ENCODE data around the gene KRTAP6-2. TPM values are rescaled to one million over a fixed set of nuclear protein-coding genes. Genes with fewer than 3 reads are reported as not detected.

KRTAP6-2 gene
- total RNA-seq, 1 donor from 2014 or later: not detected

DNA sequence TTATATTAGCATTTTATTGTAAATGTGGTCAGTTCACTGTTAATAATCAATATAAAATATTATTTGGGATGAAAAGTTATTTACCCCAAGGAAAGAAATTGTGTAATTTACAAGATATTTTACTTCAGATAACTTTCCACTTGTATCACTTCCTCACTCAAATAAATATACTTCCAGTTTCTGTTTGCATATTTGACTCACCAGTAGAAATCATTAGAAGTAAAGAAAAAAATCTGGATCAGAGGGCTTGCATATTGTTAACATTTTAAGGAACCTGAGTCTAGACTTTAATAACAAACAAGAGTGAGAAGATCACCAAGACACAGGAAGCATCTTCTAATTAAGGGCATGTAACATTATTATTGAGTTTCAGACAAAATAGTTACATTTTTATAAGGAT is 21.4 kb upstream of the KRTAP6-2 start:
- no peak overlapping the region for H3K27ac Mint-ChIP-seq
- no peaks in the 10 kb centered on the region for H3K36me3 Mint-ChIP-seq (ENCODE audit: insufficient read depth)
- no peak for DNase-seq (ENCODE audit: low spot score, unreplicated experiment)
- TF ChIP-seq, protein P1, sequence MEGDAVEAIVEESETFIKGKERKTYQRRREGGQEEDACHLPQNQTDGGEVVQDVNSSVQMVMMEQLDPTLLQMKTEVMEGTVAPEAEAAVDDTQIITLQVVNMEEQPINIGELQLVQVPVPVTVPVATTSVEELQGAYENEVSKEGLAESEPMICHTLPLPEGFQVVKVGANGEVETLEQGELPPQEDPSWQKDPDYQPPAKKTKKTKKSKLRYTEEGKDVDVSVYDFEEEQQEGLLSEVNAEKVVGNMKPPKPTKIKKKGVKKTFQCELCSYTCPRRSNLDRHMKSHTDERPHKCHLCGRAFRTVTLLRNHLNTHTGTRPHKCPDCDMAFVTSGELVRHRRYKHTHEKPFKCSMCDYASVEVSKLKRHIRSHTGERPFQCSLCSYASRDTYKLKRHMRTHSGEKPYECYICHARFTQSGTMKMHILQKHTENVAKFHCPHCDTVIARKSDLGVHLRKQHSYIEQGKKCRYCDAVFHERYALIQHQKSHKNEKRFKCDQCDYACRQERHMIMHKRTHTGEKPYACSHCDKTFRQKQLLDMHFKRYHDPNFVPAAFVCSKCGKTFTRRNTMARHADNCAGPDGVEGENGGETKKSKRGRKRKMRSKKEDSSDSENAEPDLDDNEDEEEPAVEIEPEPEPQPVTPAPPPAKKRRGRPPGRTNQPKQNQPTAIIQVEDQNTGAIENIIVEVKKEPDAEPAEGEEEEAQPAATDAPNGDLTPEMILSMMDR (IDR thresholded peaks at IDR 0.05; ENCODE audit: unreplicated experiment): no peak
- no peaks in the 10 kb centered on the region for H3K27me3 Mint-ChIP-seq
- no peaks in the 10 kb centered on the region for H3K4me1 Mint-ChIP-seq (ENCODE audit: low read depth)
- no peak overlapping the region for H3K4me3 Mint-ChIP-seq (ENCODE audit: low read depth)
- H3K9me3 Mint-ChIP-seq (ENCODE audit: low read depth): peaks cover 13% of the 10 kb centered on the region

DNA sequence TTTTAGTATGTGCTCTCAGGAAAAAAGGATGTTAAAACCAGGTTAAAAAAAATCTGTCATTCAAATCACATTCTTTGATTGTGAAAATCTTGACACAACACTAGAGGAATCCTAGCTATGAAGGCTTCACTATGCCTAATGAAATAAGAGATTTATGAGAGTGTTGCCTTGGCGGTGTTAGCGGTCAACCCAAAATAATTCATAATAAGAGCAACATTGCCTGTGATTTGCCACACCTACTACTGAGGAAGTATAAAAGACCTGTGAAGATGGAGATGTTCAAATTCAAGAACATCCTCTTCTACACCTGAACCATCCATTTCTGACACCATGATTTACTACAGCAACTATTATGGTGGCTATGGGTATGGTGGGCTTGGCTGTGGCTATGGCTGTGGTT is 17.4 kb upstream of the KRTAP6-2 start, which contains the start of gene KRTAP20-1:
Gene KRTAP20-1, plus strand, starts transcription at position 301 of the 400 bp plus-strand sequence. Its CDS starts 30 bp downstream, at position 331.
- DNase-seq (ENCODE audit: low spot score, unreplicated experiment): no peak
- TF ChIP-seq, protein P1 (IDR thresholded peaks at IDR 0.05; ENCODE audit: unreplicated experiment): no peak
- Mint-ChIP-seq H3K27me3 (no peaks in the 10 kb centered on the region), H3K27ac (no peak within 1 kb of the TSS), H3K4me1 (ENCODE audit: low read depth) (no peaks in the 10 kb centered on the region), H3K4me3 (ENCODE audit: low read depth) (no peak within 1 kb of the TSS), H3K36me3 (ENCODE audit: insufficient read depth) (no peaks in the 10 kb centered on the region), H3K9me3 (ENCODE audit: low read depth) (peaks cover 10% of the 10 kb centered on the region)

DNA sequence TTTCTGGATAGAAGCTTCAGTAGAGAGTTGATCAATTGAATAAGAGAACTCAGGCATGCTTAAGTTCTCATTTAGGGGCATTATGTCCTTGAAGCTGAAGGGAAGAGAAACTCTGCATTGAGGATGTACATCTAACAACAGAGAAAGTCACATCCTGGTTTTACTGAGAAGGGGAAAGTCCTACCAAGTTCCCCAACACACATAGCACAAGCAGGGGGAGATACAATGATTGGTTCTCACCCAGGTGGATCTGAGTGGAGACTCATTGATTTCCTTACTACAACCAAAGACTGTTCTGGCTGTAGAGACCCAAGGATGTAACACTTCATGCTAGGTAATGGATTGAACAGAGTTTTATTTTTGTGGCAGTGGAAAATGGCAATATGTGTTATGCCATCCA is 16.5 kb upstream of the KRTAP6-2 start:
- Mint-ChIP-seq H3K4me1 (ENCODE audit: low read depth) (no peaks in the 10 kb centered on the region), H3K36me3 (ENCODE audit: insufficient read depth) (no peaks in the 10 kb centered on the region), H3K27ac (no peak overlapping the region), H3K9me3 (ENCODE audit: low read depth) (peaks cover 17% of the 10 kb centered on the region), H3K27me3 (no peaks in the 10 kb centered on the region), H3K4me3 (ENCODE audit: low read depth) (no peak overlapping the region)
- TF ChIP-seq, protein P1 (IDR thresholded peaks at IDR 0.05; ENCODE audit: unreplicated experiment): no peak
- DNase-seq (ENCODE audit: low spot score, unreplicated experiment): no peak

DNA sequence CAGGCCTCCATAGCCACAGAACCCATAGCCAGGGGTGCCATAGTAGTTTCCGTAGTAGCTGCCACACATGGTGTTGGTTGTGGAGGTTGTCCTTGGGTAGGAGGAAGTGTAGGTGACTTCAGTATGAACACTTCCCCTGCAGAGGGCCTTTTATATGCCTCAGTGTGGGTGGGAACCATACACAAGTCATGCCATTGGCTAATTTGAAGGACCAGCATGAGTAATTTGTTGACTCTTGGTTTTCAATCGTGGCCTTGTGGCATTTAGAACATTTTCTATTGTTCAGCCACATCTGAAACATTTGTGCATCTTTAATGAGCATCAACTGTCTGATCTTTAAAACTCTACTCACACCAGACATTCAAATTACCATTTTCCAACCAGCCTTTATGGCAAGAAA is 15.1 kb upstream of the KRTAP6-2 start, which contains the start of gene KRTAP6-1:
Gene KRTAP6-1, minus strand, starts transcription at position 95 of the 400 bp plus-strand sequence. Its CDS starts 26 bp downstream, at position 69.
- no peak within 1 kb of the TSS for H3K4me3 Mint-ChIP-seq (ENCODE audit: low read depth)
- no peaks in the 10 kb centered on the region for H3K27me3 Mint-ChIP-seq
- DNase-seq (ENCODE audit: low spot score, unreplicated experiment): no peak
- H3K36me3 Mint-ChIP-seq (ENCODE audit: insufficient read depth): no peaks in the 10 kb centered on the region
- no peak within 1 kb of the TSS for H3K27ac Mint-ChIP-seq
- TF ChIP-seq, protein P1 (IDR thresholded peaks at IDR 0.05; ENCODE audit: unreplicated experiment): no peak
- H3K9me3 Mint-ChIP-seq (ENCODE audit: low read depth): peaks cover 18% of the 10 kb centered on the region
- H3K4me1 Mint-ChIP-seq (ENCODE audit: low read depth): no peaks in the 10 kb centered on the region

DNA sequence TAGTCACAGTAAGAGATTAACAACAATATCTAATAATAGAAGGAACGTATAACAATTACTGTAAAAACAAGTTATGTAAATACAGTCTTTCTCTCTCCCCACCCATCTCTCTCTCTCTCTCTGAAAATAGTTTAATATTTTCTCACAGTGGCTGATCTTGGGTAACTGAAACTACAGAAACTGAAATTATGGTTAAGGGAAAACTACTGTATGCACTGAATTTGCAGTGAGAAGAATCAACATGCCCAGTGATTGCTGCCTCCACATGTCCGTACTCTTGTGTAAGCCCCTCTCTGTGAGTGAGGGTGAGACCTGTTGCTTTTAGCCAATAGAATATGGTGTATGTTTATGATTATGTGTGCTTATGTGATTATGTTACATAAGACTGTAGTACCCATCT is 13.4 kb upstream of the KRTAP6-2 start:
- no peak for DNase-seq (ENCODE audit: low spot score, unreplicated experiment)
- Mint-ChIP-seq H3K9me3 (ENCODE audit: low read depth) (peaks cover 27% of the 10 kb centered on the region), H3K27me3 (no peaks in the 10 kb centered on the region), H3K36me3 (ENCODE audit: insufficient read depth) (no peaks in the 10 kb centered on the region), H3K4me1 (ENCODE audit: low read depth) (no peaks in the 10 kb centered on the region), H3K4me3 (ENCODE audit: low read depth) (no peak overlapping the region), H3K27ac (no peak overlapping the region)
- TF ChIP-seq, protein P1 (IDR thresholded peaks at IDR 0.05; ENCODE audit: unreplicated experiment): no peak

Measured in progenitor cell of endocrine pancreas (in vitro differentiated cells).